GM21360 (cell line): Measurements from ENCODE around the gene ECSIT.
"Not testable (repeated sequence)": the region's sequence is repeated elsewhere in the genome, so short reads cannot be mapped to it uniquely, and the experiment has no call there.

ENCODE experiments used
- ATAC-seq: cut with Tn5 transposase; IDR thresholded peaks from one replicate; pipeline ENCODE4 v1.9.1; 2021; ENCODE audit warnings: mild to moderate bottlenecking, moderate library complexity; ENCODE audit not compliant: unreplicated experiment

Gene ECSIT

GRCh38 chr19:11479090-11479897 is 49.6 kb downstream of the ECSIT start:
- ATAC-seq, result no peak

- no peak for ATAC-seq
These were observed 50.5 kb downstream of the ECSIT start for GRCh38 chr19:11478167-11479089.

- no peak for ATAC-seq
These were observed 53.1 kb downstream of the ECSIT start for GRCh38 chr19:11475861-11476260.

GRCh38 chr19:11475343-11475742 is 53.6 kb downstream of the ECSIT start:
- ATAC-seq, result not testable (repeated sequence)

- ATAC-seq, result no peak
These were observed 55.2 kb downstream of the ECSIT start for GRCh38 chr19:11473725-11474124.

GRCh38 chr19:11468266-11468845 is 60.6 kb downstream of the ECSIT start:
- ATAC-seq, result not testable (repeated sequence)

GRCh38 chr19:11465600-11465999 is 63.3 kb downstream of the ECSIT start:
- no peak for ATAC-seq

- ATAC-seq, result no peak
These were observed 64.3 kb downstream of the ECSIT start for GRCh38 chr19:11464333-11465265.

- ATAC-seq, result no peak
These were observed 65.5 kb downstream of the ECSIT start for GRCh38 chr19:11463391-11463790.

- ATAC-seq, result no peak
These were observed 67.5 kb downstream of the ECSIT start for GRCh38 chr19:11461453-11461852.

GRCh38 chr19:11460207-11460606 is 68.7 kb downstream of the ECSIT start:
- no peak for ATAC-seq

- ATAC-seq, result not testable (repeated sequence)
These were observed 70.0 kb downstream of the ECSIT start for GRCh38 chr19:11458912-11459311.

GRCh38 chr19:11458236-11458900 is 70.6 kb downstream of the ECSIT start:
- no peak for ATAC-seq

GRCh38 chr19:11457831-11458230 is 71.1 kb downstream of the ECSIT start:
- ATAC-seq, result no peak

- ATAC-seq, result no peak
These were observed 71.8 kb downstream of the ECSIT start for GRCh38 chr19:11457115-11457514.

GRCh38 chr19:11456659-11457058 is 72.3 kb downstream of the ECSIT start:
- ATAC-seq, result no peak
